HL-60 (cell line): Measurements from ENCODE around the gene ITGAL.

Experiments
- DNase-seq, 2 experiments: peaks; one replicate each; pipeline ENCODE4 v3.0.0-alpha.2; 2010 to 2020; ENCODE audit warnings: low read depth in 1 of 2, low spot score in 1 of 2
- H3K27ac ChIP-seq: fragments of 250-450 bp; sonication (Bioruptor Pico); replicated peaks from 2 replicates; pipeline ENCODE4 v1.5.1; 2020; ENCODE audit warnings: mild to moderate bottlenecking, moderate library complexity
- H3K27me3 ChIP-seq: fragments of 250-450 bp; sonication (Bioruptor Pico); 2 replicates; pipeline ENCODE4 v1.5.1; 2021; ENCODE audit warnings: mild to moderate bottlenecking, moderate library complexity; ENCODE audit not compliant: insufficient read depth, poor library complexity, severe bottlenecking
- H3K4me3 ChIP-seq: replicated peaks from 2 replicates; pipeline ENCODE4 v1.5.1; 2011; ENCODE audit warnings: mild to moderate bottlenecking, control low read depth, low read length; ENCODE audit not compliant: insufficient read depth
- GABPA ChIP-seq: IDR thresholded peaks from 2 replicates; pipeline ENCODE4 v1.6.1; 2012; ENCODE audit warnings: low read depth
- POLR2AphosphoS5 ChIP-seq: IDR thresholded peaks from 2 replicates; pipeline ENCODE4 v1.6.1; 2012; ENCODE audit warnings: low read depth
- SPI1 ChIP-seq: IDR thresholded peaks from 2 replicates; pipeline ENCODE4 v1.6.1; 2012; ENCODE audit warnings: low read depth, mild to moderate bottlenecking, borderline replicate concordance
- TF ChIP-seq, protein P1 (sequence below): IDR thresholded peaks from 2 replicates; pipeline ENCODE4 v1.6.1; 2012; ENCODE audit warnings: low read depth; ENCODE audit not compliant: insufficient replicate concordance
- TF ChIP-seq, protein P2 (sequence below): IDR thresholded peaks from one replicate; pipeline ENCODE4 v1.5.1; 2011; ENCODE audit warnings: low read length, control low read depth, inconsistent platforms; ENCODE audit not compliant: insufficient read depth

The ITGAL gene

DNA sequence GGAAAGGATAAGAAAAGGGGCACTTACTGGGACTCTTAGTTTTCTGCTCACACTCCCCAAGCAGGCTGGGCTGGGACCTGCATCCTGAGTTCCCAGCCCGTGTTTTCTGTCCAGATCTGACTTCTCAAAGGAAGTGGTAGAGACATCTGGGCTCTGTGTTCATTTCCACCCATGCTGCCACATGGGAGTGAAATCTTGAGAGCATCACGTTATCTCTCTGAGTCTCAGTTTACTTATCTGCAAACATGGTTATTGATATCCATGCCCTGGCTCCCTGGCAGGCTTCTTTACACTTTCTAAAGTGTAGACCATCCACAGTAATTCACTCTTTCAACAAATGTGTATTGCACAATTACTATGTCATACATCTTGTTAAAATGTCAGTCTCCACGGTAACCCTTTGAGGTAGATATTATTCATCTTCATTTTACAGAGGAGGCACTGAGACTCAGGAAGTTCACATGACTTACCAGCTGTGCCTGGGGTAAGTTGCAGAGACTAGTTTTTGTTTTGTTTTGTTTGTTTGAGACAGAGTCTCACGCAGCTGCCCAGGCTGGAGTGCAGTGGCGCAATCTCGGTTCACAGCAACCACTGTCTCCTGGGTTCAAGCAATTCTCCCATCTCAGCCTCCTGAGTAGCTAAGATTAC lies 95.6 kb downstream of the ITGAL start:
- Histone ChIP-seq H3K27me3 (no peaks in the 10 kb centered on the region), H3K4me3 (no peak overlapping the region), H3K27ac (peak overlapping the region; percentile 49)
- no peak for TF ChIP-seq SPI1
- DNase-seq = peak; percentile 75 to 87

DNA sequence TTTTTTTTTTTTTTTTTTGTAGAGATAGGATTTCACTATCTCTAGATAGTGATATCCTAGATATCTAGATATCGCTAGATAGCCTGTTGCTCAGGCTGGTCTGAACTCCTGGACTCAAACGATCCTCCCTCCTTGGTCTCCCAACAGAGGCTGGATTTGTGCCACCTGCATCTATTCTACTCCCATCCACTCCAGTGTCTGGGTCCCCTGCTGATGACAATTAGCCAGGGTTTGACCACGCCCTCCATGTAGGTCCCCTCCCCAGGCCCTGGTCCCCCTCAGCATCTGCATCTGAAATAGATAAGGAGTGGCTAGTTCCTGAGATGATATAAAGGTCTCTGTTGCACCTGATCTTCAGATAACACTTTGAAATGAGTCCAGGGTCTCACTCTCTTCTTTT lies 96.7 kb downstream of the ITGAL start:
- Histone ChIP-seq H3K27ac (no peak overlapping the region), H3K4me3 (no peak overlapping the region), H3K27me3 (no peaks in the 10 kb centered on the region)
- DNase-seq = no peak
- TF ChIP-seq, protein P1, sequence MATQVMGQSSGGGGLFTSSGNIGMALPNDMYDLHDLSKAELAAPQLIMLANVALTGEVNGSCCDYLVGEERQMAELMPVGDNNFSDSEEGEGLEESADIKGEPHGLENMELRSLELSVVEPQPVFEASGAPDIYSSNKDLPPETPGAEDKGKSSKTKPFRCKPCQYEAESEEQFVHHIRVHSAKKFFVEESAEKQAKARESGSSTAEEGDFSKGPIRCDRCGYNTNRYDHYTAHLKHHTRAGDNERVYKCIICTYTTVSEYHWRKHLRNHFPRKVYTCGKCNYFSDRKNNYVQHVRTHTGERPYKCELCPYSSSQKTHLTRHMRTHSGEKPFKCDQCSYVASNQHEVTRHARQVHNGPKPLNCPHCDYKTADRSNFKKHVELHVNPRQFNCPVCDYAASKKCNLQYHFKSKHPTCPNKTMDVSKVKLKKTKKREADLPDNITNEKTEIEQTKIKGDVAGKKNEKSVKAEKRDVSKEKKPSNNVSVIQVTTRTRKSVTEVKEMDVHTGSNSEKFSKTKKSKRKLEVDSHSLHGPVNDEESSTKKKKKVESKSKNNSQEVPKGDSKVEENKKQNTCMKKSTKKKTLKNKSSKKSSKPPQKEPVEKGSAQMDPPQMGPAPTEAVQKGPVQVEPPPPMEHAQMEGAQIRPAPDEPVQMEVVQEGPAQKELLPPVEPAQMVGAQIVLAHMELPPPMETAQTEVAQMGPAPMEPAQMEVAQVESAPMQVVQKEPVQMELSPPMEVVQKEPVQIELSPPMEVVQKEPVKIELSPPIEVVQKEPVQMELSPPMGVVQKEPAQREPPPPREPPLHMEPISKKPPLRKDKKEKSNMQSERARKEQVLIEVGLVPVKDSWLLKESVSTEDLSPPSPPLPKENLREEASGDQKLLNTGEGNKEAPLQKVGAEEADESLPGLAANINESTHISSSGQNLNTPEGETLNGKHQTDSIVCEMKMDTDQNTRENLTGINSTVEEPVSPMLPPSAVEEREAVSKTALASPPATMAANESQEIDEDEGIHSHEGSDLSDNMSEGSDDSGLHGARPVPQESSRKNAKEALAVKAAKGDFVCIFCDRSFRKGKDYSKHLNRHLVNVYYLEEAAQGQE = no peak
- no peak for TF ChIP-seq SPI1
- TF ChIP-seq, protein P2, sequence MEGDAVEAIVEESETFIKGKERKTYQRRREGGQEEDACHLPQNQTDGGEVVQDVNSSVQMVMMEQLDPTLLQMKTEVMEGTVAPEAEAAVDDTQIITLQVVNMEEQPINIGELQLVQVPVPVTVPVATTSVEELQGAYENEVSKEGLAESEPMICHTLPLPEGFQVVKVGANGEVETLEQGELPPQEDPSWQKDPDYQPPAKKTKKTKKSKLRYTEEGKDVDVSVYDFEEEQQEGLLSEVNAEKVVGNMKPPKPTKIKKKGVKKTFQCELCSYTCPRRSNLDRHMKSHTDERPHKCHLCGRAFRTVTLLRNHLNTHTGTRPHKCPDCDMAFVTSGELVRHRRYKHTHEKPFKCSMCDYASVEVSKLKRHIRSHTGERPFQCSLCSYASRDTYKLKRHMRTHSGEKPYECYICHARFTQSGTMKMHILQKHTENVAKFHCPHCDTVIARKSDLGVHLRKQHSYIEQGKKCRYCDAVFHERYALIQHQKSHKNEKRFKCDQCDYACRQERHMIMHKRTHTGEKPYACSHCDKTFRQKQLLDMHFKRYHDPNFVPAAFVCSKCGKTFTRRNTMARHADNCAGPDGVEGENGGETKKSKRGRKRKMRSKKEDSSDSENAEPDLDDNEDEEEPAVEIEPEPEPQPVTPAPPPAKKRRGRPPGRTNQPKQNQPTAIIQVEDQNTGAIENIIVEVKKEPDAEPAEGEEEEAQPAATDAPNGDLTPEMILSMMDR = no peak
- TF ChIP-seq GABPA = no peak

DNA sequence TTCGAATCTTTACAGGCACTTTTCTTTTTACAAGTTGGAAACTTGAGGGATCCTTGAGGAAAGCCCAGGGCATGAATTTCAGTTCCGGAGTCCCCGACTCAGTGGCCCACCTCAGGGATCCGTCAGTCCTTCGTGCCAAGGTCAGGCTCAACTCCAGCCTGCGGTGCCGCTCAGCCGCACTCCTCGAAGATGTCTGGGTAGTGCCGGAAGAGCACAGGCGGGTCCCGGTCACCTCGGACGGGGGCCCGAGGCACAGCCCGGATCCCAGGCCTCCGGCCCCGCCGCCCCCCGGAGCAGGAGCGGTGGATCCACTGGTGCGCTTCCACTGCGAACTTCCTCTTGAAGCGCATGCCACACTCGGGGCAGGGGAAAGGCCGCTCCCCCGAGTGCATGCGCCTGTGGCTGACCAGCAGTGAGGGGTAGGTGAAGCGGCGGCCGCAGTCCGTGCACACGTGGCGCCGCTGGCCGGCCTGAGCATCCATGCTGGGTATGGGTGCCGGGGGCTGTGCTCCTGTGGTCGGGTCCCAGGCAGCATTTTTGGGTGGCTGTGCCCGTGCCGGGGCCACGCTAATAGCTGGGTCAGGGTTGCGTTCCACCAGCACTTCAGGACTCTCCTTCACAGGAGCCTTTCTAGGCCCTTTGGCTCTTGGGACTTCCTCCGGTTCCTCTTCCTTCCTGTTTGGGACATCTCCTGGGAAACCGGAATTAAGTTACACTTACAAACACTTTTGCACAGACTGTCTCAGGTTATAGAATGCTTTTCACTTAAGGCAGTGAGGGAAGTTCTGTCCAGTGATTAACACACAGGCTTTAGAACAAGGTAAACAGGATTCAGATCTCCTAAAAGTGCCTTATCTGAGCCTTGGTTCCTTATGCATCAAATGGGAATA lies 97.4 kb downstream of the ITGAL start:
- H3K4me3 ChIP-seq = no peak overlapping the region
- H3K27ac ChIP-seq = no peak overlapping the region
- H3K27me3 ChIP-seq = no peaks in the 10 kb centered on the region
- TF ChIP-seq, protein P1 = no peak
- TF ChIP-seq POLR2AphosphoS5 = no peak
- no peak for TF ChIP-seq GABPA
- DNase-seq = no peak

DNA sequence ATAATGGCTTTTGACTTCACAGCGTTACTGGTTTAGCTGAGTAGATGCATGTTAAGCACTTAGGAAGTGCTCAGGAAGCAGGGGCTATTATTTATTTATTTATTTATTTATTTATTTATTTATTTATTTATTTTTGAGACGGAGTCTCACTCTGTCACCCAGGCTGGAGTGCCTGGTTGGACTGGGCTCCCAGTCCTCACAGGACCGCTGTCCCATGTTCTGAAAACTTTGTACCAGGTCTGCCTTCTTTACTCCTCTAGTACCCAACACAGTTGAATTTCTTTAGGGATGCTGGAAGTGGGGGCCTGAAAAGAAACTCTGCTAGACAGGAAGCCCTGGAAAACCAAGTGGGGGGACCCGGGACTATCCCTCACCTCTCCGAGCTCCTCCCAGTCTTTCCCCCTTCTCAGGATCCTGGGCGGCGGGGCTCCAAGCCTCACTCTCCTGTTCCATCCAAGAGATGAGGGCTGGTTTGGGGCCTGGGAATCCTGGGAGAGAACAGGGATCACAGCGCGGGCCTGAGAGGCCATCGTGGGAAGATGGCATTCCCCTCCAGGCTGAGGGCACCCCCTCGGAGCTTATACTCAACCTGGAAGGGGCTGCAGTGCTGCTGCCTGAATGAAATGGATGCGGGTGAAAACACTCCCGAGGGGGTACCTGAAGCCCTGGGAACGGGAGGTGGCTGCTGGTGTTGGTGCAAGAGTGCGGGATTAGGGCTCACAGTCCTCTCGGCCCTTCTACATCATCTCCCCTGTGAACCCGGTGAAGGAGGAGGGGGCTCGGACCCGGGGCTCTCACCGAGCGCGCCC lies 98.3 kb downstream of the ITGAL start:
- TF ChIP-seq, protein P2 = no peak
- TF ChIP-seq, protein P1 = peak; percentile 80
- Histone ChIP-seq H3K27me3 (no peaks in the 10 kb centered on the region), H3K27ac (peak overlapping the region; percentile 88), H3K4me3 (peak overlapping the region; percentile 92)
- no peak for DNase-seq
